K562 (cell line): ENCODE measurements around the gene PRKAA1. TPM values are rescaled to one million over a fixed set of nuclear protein-coding genes. Genes with fewer than 3 reads are reported as not detected.

ENCODE experiments used
- ATAC-seq: fragments of 200-7000 bp; cut with Tn5 transposase; 3 replicates; pipeline ENCODE4 v1.9.1; 2020; ENCODE audit warnings: moderate library complexity
- BruUV-seq: library from RNA; stranded (reverse); fragments of 400-500 nt; replicated peaks from 2 replicates; lab custom pipeline; 2021; lab: Mats Ljungman, UMichigan
- CTCF ChIA-PET: fragments of 300-600 bp; formaldehyde crosslinking; extraction: SDS; loops from one replicate; lab custom pipeline; 2021; ENCODE audit warnings: low intra/inter-chr PET ratio; lab: Yijun Ruan, JAX
- POLR2A ChIA-PET: fragments of 300-600, 350-650 bp; sonication (Branson Sonifier 250); formaldehyde crosslinking; extraction: SDS; loops from one replicate; lab custom pipeline; 2021; ENCODE audit warnings: antibody characterized with exemption, inconsistent platforms; lab: Yijun Ruan, JAX
- DNase-seq, 4 experiments: peaks; one replicate each; pipeline versions ENCODE4 v3.0.0 to v3.0.0-alpha.2; 2011 to 2018; ENCODE audit warnings: low spot score in 3 of 4, mixed read lengths in 3 of 4; ENCODE audit errors: extremely low read depth in 1 of 4
- FAIRE-seq: peaks from 2 replicates; lab custom pipeline; 2011; peaks lifted over from hg19 to GRCh38; lab: Jason Lieb, UNC
- H2AFZ ChIP-seq: 2 replicates; pipeline ENCODE4 v1.6.0; 2011; ENCODE audit warnings: low read depth, low read length, control low read depth, inconsistent platforms
- H3K27ac ChIP-seq: fragments of 200-600 bp; 3 replicates; pipeline ENCODE4 v1.8.0; 2011; ENCODE audit warnings: low read depth, mild to moderate bottlenecking, control low read depth, inconsistent platforms, low read length, moderate library complexity, mixed read lengths; ENCODE audit errors: extremely low read depth
- H3K27me3 ChIP-seq, 2 experiments: fragments of 300-600 bp in 1 of 2; 2 replicates in 1 of 2; 3 replicates in 1 of 2; pipeline versions ENCODE4 v1.6.0 to v1.8.0; 2011; ENCODE audit warnings: inconsistent platforms in 2 of 2, low read length in 2 of 2, mild to moderate bottlenecking in 1 of 2, mixed read lengths in 1 of 2, moderate library complexity in 1 of 2; ENCODE audit not compliant: control insufficient read depth in 2 of 2, insufficient read depth in 2 of 2
- H3K36me3 ChIP-seq: fragments of 300-600 bp; 3 replicates; pipeline ENCODE4 v1.8.0; 2011; ENCODE audit warnings: mild to moderate bottlenecking, low read length, inconsistent platforms; ENCODE audit not compliant: control insufficient read depth, insufficient read depth
- H3K4me1 ChIP-seq, 2 experiments: fragments of 200-600 bp in 1 of 2; replicated peaks in 1 of 2; 2 replicates in 1 of 2; 3 replicates in 1 of 2; pipeline versions ENCODE4 v1.5.1 to v1.8.0; 2011; ENCODE audit warnings: inconsistent platforms in 2 of 2, low read length in 2 of 2, mild to moderate bottlenecking in 1 of 2, mixed read lengths in 1 of 2, moderate library complexity in 1 of 2; ENCODE audit not compliant: control insufficient read depth in 2 of 2, insufficient read depth in 2 of 2
- H3K4me2 ChIP-seq: 2 replicates; pipeline ENCODE4 v1.6.1; 2011; ENCODE audit warnings: low read length, control low read depth, inconsistent platforms, mixed read lengths; ENCODE audit not compliant: insufficient read depth
- H3K4me3 ChIP-seq: fragments of 200-600 bp; sonication (generic), shearing (Covaris generic); 2 replicates; pipeline ENCODE4 v1.5.1; 2016; ENCODE audit warnings: control low read depth, inconsistent platforms
- H3K79me2 ChIP-seq: fragments of 200-600 bp; 3 replicates; pipeline ENCODE4 v1.8.0; 2011; ENCODE audit warnings: low read length, inconsistent platforms; ENCODE audit not compliant: control insufficient read depth, insufficient read depth
- H3K9ac ChIP-seq, 2 experiments: 2 replicates each; pipeline versions ENCODE4 v1.6.0 to v1.6.1; 2011; ENCODE audit warnings: low read depth in 2 of 2, low read length in 2 of 2, control low read depth in 1 of 2, inconsistent platforms in 1 of 2, mild to moderate bottlenecking in 1 of 2, mixed read lengths in 1 of 2; ENCODE audit not compliant: insufficient read depth in 1 of 2
- H3K9me1 ChIP-seq: one replicate; pipeline ENCODE4 v1.6.0; 2011; ENCODE audit warnings: inconsistent platforms, mild to moderate bottlenecking, low read length, moderate library complexity; ENCODE audit not compliant: control insufficient read depth, insufficient read depth
- H3K9me3 ChIP-seq: replicated peaks from 2 replicates; pipeline ENCODE4 v1.5.1; 2011; ENCODE audit warnings: low read depth, low read length, inconsistent platforms; ENCODE audit not compliant: control insufficient read depth, insufficient read depth
- H4K20me1 ChIP-seq: replicated peaks from 2 replicates; pipeline ENCODE4 v1.6.1; 2011; ENCODE audit warnings: low read length, inconsistent platforms, mixed read lengths; ENCODE audit not compliant: control insufficient read depth, insufficient read depth
- CEBPG ChIP-seq, 3 experiments: fragments of 200-800 bp in 1 of 3; sonication (Bioruptor generic) in 1 of 3; sonication (generic) in 1 of 3; formaldehyde crosslinking in 1 of 3; IDR thresholded peaks in 2 of 3; conservative IDR thresholded peaks in 1 of 3; 2 replicates each; pipeline versions ENCODE4 v1.6.1 to v1.8.0; 2016 to 2022; ENCODE audit warnings: missing compliant biosample characterization in 2 of 3, missing genetic modification characterization in 2 of 3, mild to moderate bottlenecking in 1 of 3, missing genetic modification reagents in 1 of 3
- CREBBP ChIP-seq: IDR thresholded peaks from one replicate; pipeline ENCODE4 v1.6.1; 2012; ENCODE audit warnings: low read depth, mild to moderate bottlenecking, control low read depth, inconsistent platforms, low read length
- MAZ ChIP-seq, 2 experiments: fragments of 450-650 bp in 1 of 2; sonication (generic) in 1 of 2; formaldehyde crosslinking; IDR thresholded peaks in 1 of 2; conservative IDR thresholded peaks in 1 of 2; 2 replicates each; pipeline versions ENCODE4 v1.4.0 to v1.5.0; 2020; ENCODE audit warnings: mild to moderate bottlenecking in 1 of 2, missing genetic modification reagents in 1 of 2
- RBM39 ChIP-seq: fragments of 200-400 bp; formaldehyde crosslinking; optimal IDR thresholded peaks from 2 replicates; pipeline ENCODE3; 2018; ENCODE audit warnings: low read depth, low read length
- WGBS: fragments of 100-300 bp; shearing (Covaris generic); methylation state at CpG from one replicate; pipeline ENCODE4 v1.1.6; 2016; ENCODE audit warnings: low coverage, mixed read lengths; ENCODE audit not compliant: insufficient coverage; ENCODE audit errors: missing lambda C conversion rate; 5-methylcytosine and 5-hydroxymethylcytosine counted together
- in situ Hi-C: fragments of 300-500 bp; cut with MboI; formaldehyde crosslinking; loops from 4 replicates; pipeline ENCODE4 v1.15.0; 2018; ENCODE audit warnings: inconsistent platforms, mixed read lengths
- intact Hi-C: fragments of 100-400 bp; cut with micrococcal nuclease; formaldehyde crosslinking; loops from 2 replicates; pipeline ENCODE4 v1.14.2; 2022
- polyA plus RNA-seq, 8 experiments: library from polyadenylated mRNA; depleted of rRNA in 4 of 8; stranded (reverse) in 5 of 8; unstranded in 3 of 8; fragments of >200 nt; fragmentation: Nextera tagmentation in 2 of 8; fragmentation: Illumina TruSeq in 1 of 8; extraction: Ambion mirVana in 2 of 8; extraction: Trizol in 1 of 8; gene quantifications; 2 replicates each; pipeline versions ENCODE4 v1.2.1 to v1.2.3, GENCODE V29; 2011 to 2014; ENCODE audit warnings: inconsistent platforms in 1 of 8, missing spikeins in 1 of 8
- total RNA-seq, 7 experiments: library from RNA; depleted of rRNA in 6 of 7; stranded (reverse); fragments of >200 nt in 6 of 7; fragmentation: Illumina TruSeq in 2 of 7; extraction: Trizol in 2 of 7; gene quantifications; 2 replicates each; pipeline versions ENCODE4 v1.2.1 to v1.2.3, GENCODE V29; 2011 to 2021; ENCODE audit warnings: low replicate concordance in 1 of 7
- TF ChIP-seq, protein P1 (sequence below), 2 experiments: fragments of 450-650 bp; formaldehyde crosslinking in 1 of 2; IDR thresholded peaks; 2 replicates each; pipeline versions ENCODE4 v1.4.0 to v1.6.1; 2014 to 2020; ENCODE audit warnings: mild to moderate bottlenecking in 2 of 2, borderline replicate concordance in 1 of 2, low read depth in 1 of 2

The PRKAA1 gene
- total and polyA plus RNA-seq, 9 of the 15 experiments (the other 6 are each of a cell fraction or from before 2014, with no cell fraction given), result 24.5 to 84.0 (median 51.4) TPM

GRCh38 chr5:40770764-40771163 lies 27.4 kb downstream of the PRKAA1 start:
- Histone ChIP-seq H3K9me3 (no peaks in the 10 kb centered on the region), H3K9me1 (no peaks in the 10 kb centered on the region), H3K9ac (no peak overlapping the region), H3K4me1 (no peaks in the 10 kb centered on the region), H3K36me3 (peaks cover 84% of the 10 kb centered on the region), H3K27ac (no peak overlapping the region), H3K79me2 (peaks cover 9% of the 10 kb centered on the region; the same call in 1 of the 3 replicates), H2AFZ (no peak overlapping the region), H3K27me3 (no peaks in the 10 kb centered on the region), H3K4me2 (no peak overlapping the region), H3K4me3 (no peak overlapping the region), H4K20me1 (no peaks in the 10 kb centered on the region)
- ATAC-seq (no peak), DNase-seq (no peak), FAIRE-seq (no peak)
- in situ Hi-C loops (no loop called here), intact Hi-C loops (no loop called here)
- TF ChIP-seq RBM39 (no peak), CREBBP (no peak)
- CTCF ChIA-PET, result no interaction called here
- POLR2A ChIA-PET, result interaction anchor here (1.0 to 1.6 kb wide), 3 partner anchors 9 to 15 kb away, joined by 4 to 5 read pairs (median 5); partner anchors contain the start of gene TTC33
- BruUV-seq, result no TSS peak
- WGBS, result 97% methylated on average over 5 of the region's 5 CpGs

GRCh38 chr5:40762705-40763104 lies 35.5 kb downstream of the PRKAA1 start:
- ChIA-PET POLR2A (interaction anchor here (1.3 to 1.5 kb wide), 2 partner anchors 11 to 18 kb away, joined by 3 read pairs; no protein-coding TSS in a partner anchor), CTCF (no interaction called here)
- intact Hi-C loops, result no loop called here
- DNase-seq, result no peak
- Histone ChIP-seq H3K27ac (no peak overlapping the region), H3K36me3 (peaks cover 76% of the 10 kb centered on the region), H3K79me2 (no peaks in the 10 kb centered on the region), H2AFZ (no peak overlapping the region), H3K4me2 (no peak overlapping the region), H3K4me3 (no peak overlapping the region), H3K9me1 (no peaks in the 10 kb centered on the region), H3K4me1 (no peaks in the 10 kb centered on the region), H3K9me3 (no peaks in the 10 kb centered on the region), H4K20me1 (no peaks in the 10 kb centered on the region), H3K27me3 (no peaks in the 10 kb centered on the region), H3K9ac (no peak overlapping the region)
- ATAC-seq, result no peak
- in situ Hi-C loops, result no loop called here
- FAIRE-seq, result no peak
- WGBS, result 88% methylated on average over 2 of the region's 2 CpGs
- BruUV-seq, result no TSS peak
- TF ChIP-seq MAZ (CRISPR knock-in tag; conservative IDR thresholded peaks at IDR 0.05 in 1 of 2, IDR thresholded peaks at IDR 0.05 in 1 of 2) (no peak), CEBPG (CRISPR knock-in tag; IDR thresholded peaks at IDR 0.05) (no peak), CEBPG (tag; conservative IDR thresholded peaks at IDR 0.05 in 1 of 2, IDR thresholded peaks at IDR 0.05 in 1 of 2) (peak in 1 of 2 experiments; percentile 39; a peak in 1 of 4 replicates)
- TF ChIP-seq, protein P1, sequence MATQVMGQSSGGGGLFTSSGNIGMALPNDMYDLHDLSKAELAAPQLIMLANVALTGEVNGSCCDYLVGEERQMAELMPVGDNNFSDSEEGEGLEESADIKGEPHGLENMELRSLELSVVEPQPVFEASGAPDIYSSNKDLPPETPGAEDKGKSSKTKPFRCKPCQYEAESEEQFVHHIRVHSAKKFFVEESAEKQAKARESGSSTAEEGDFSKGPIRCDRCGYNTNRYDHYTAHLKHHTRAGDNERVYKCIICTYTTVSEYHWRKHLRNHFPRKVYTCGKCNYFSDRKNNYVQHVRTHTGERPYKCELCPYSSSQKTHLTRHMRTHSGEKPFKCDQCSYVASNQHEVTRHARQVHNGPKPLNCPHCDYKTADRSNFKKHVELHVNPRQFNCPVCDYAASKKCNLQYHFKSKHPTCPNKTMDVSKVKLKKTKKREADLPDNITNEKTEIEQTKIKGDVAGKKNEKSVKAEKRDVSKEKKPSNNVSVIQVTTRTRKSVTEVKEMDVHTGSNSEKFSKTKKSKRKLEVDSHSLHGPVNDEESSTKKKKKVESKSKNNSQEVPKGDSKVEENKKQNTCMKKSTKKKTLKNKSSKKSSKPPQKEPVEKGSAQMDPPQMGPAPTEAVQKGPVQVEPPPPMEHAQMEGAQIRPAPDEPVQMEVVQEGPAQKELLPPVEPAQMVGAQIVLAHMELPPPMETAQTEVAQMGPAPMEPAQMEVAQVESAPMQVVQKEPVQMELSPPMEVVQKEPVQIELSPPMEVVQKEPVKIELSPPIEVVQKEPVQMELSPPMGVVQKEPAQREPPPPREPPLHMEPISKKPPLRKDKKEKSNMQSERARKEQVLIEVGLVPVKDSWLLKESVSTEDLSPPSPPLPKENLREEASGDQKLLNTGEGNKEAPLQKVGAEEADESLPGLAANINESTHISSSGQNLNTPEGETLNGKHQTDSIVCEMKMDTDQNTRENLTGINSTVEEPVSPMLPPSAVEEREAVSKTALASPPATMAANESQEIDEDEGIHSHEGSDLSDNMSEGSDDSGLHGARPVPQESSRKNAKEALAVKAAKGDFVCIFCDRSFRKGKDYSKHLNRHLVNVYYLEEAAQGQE (IDR thresholded peaks at IDR 0.05; ENCODE audit: borderline replicate concordance), result no peak
- TF ChIP-seq, protein P1 (CRISPR knock-in tag; IDR thresholded peaks at IDR 0.05; ENCODE audit: low read depth), result no peak
